Loucy (cell line): Measurements from ENCODE around the gene GALM.

Source experiments
- H2AFZ ChIP-seq: fragments of 200-600 bp; sonication (generic); 2 replicates; pipeline ENCODE4 v1.6.0; 2016; ENCODE audit warnings: antibody characterized with exemption, mild to moderate bottlenecking, low read length, moderate library complexity
- H3F3A ChIP-seq: fragments of 200-600 bp; 2 replicates; pipeline ENCODE4 v1.6.0; 2016; ENCODE audit warnings: antibody characterized with exemption, low read depth, mild to moderate bottlenecking
- H3K27me3 ChIP-seq: fragments of 200-600 bp; sonication (generic); 2 replicates; pipeline ENCODE4 v1.6.1; 2014; ENCODE audit warnings: low read length, mild to moderate bottlenecking; ENCODE audit not compliant: insufficient read depth, poor library complexity, severe bottlenecking
- H3K36me3 ChIP-seq: fragments of 200-600 bp; sonication (generic); 2 replicates; pipeline ENCODE4 v1.6.1; 2016; ENCODE audit warnings: low read length; ENCODE audit not compliant: insufficient read depth
- H3K4me1 ChIP-seq: fragments of 200-600 bp; sonication (generic); 2 replicates; pipeline ENCODE4 v1.5.1; 2014; ENCODE audit warnings: low read length, mild to moderate bottlenecking; ENCODE audit not compliant: insufficient read depth, poor library complexity, severe bottlenecking
- H3K4me2 ChIP-seq: fragments of 200-600 bp; sonication (generic); 2 replicates; pipeline ENCODE4 v1.6.0; 2014; ENCODE audit warnings: antibody characterized with exemption, low read length, low read depth, mild to moderate bottlenecking; ENCODE audit not compliant: poor library complexity, severe bottlenecking
- H3K4me3 ChIP-seq: fragments of 200-600 bp; sonication (generic); 2 replicates; pipeline ENCODE4 v1.5.1; 2014; ENCODE audit warnings: low read length, mild to moderate bottlenecking, mixed read lengths; ENCODE audit not compliant: poor library complexity, severe bottlenecking
- H3K79me2 ChIP-seq: fragments of 200-600 bp; sonication (generic); 2 replicates; pipeline ENCODE4 v1.6.1; 2014; ENCODE audit warnings: low read length; ENCODE audit not compliant: insufficient read depth
- H3K9ac ChIP-seq: fragments of 200-600 bp; sonication (generic); 2 replicates; pipeline ENCODE4 v1.6.0; 2014; ENCODE audit warnings: mild to moderate bottlenecking, low read depth, low read length, moderate library complexity; ENCODE audit not compliant: poor library complexity, severe bottlenecking
- H3K9me2 ChIP-seq: fragments of 200-600 bp; sonication (generic); replicated peaks from 2 replicates; pipeline ENCODE4 v1.6.1; 2016; ENCODE audit warnings: low read depth, low read length, mixed read lengths
- H3K9me3 ChIP-seq: fragments of 200-600 bp; sonication (generic); 2 replicates; pipeline ENCODE4 v1.6.1; 2014; ENCODE audit warnings: mild to moderate bottlenecking, antibody characterized with exemption, low read length, low read depth; ENCODE audit not compliant: insufficient read depth
- H4K20me1 ChIP-seq: fragments of 200-600 bp; sonication (generic); 2 replicates; pipeline ENCODE4 v1.6.0; 2014; ENCODE audit warnings: antibody characterized with exemption, low read length, mild to moderate bottlenecking; ENCODE audit not compliant: insufficient read depth, poor library complexity, severe bottlenecking
- EZH2phosphoT487 ChIP-seq: fragments of 200-600 bp; IDR thresholded peaks from 2 replicates; pipeline ENCODE4 v1.6.1; 2018; ENCODE audit warnings: antibody characterized with exemption, mild to moderate bottlenecking, moderate library complexity, borderline replicate concordance
- TF ChIP-seq, protein P1 (sequence below): fragments of 200-600 bp; sonication (generic); conservative IDR thresholded peaks from 2 replicates; pipeline ENCODE4 v1.5.1; 2014; ENCODE audit warnings: mild to moderate bottlenecking, antibody characterized with exemption, low read length

The GALM gene

DNA sequence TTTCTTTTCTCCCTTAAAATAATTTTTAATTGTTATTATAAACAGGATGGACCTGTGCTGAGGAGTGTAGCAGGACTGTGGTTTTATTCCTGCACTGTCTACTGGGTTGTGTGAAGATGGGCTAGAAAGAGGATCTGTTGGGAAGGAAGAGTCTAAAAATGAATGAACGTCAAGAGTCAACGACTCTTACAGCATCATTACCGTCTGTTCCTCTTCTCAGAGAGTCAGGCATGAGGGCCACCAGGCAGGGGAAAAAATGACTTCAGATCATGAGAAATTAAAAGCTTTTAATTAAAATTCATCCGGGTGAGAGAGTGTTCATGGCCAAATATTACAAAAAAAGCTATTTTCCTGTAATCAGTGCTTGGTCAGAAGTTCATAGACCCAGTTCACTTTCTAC is 52.7 kb downstream of the GALM start:
- Histone ChIP-seq H3K4me3 (no peak overlapping the region), H3K27me3 (no peaks in the 10 kb centered on the region), H3K36me3 (no peaks in the 10 kb centered on the region), H4K20me1 (no peaks in the 10 kb centered on the region), H3K4me2 (no peak overlapping the region), H3K79me2 (no peaks in the 10 kb centered on the region), H3K9ac (no peak overlapping the region), H2AFZ (no peak overlapping the region), H3F3A (no peaks in the 10 kb centered on the region), H3K4me1 (no peaks in the 10 kb centered on the region), H3K9me2 (no peaks in the 10 kb centered on the region), H3K9me3 (no peaks in the 10 kb centered on the region)
- TF ChIP-seq EZH2phosphoT487, result no peak
- TF ChIP-seq, protein P1, sequence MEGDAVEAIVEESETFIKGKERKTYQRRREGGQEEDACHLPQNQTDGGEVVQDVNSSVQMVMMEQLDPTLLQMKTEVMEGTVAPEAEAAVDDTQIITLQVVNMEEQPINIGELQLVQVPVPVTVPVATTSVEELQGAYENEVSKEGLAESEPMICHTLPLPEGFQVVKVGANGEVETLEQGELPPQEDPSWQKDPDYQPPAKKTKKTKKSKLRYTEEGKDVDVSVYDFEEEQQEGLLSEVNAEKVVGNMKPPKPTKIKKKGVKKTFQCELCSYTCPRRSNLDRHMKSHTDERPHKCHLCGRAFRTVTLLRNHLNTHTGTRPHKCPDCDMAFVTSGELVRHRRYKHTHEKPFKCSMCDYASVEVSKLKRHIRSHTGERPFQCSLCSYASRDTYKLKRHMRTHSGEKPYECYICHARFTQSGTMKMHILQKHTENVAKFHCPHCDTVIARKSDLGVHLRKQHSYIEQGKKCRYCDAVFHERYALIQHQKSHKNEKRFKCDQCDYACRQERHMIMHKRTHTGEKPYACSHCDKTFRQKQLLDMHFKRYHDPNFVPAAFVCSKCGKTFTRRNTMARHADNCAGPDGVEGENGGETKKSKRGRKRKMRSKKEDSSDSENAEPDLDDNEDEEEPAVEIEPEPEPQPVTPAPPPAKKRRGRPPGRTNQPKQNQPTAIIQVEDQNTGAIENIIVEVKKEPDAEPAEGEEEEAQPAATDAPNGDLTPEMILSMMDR, result no peak

DNA sequence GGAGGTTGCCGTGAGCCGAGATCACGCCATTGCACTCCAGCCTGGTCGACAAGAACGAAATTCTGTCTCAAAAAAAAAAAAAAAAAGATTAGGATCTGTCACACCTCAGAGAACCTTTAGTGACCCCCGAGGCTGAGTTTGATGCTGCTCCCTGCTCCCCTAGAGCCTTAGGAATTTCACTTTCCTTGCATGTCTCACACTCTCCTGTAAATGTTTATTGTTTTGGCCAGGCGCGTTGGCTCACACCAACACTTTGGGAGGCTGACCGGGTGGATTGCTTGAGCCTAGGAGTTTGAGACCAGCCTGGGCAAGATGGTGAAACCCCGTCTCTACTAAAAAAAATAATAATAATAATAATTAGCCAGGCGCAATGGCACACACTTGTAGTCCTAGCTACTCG is 53.8 kb downstream of the GALM start:
- H3K79me2 ChIP-seq, result no peaks in the 10 kb centered on the region
- no peak overlapping the region for H3K4me3 ChIP-seq
- H3K27me3 ChIP-seq, result no peaks in the 10 kb centered on the region
- H2AFZ ChIP-seq, result no peak overlapping the region
- no peaks in the 10 kb centered on the region for H3F3A ChIP-seq
- no peak overlapping the region for H3K9ac ChIP-seq
- H3K36me3 ChIP-seq, result no peaks in the 10 kb centered on the region
- TF ChIP-seq, protein P1, result no peak
- TF ChIP-seq EZH2phosphoT487, result no peak
- H3K9me2 ChIP-seq, result no peaks in the 10 kb centered on the region
- no peaks in the 10 kb centered on the region for H3K4me1 ChIP-seq
- H4K20me1 ChIP-seq, result no peaks in the 10 kb centered on the region
- H3K4me2 ChIP-seq, result no peak overlapping the region
- no peaks in the 10 kb centered on the region for H3K9me3 ChIP-seq

DNA sequence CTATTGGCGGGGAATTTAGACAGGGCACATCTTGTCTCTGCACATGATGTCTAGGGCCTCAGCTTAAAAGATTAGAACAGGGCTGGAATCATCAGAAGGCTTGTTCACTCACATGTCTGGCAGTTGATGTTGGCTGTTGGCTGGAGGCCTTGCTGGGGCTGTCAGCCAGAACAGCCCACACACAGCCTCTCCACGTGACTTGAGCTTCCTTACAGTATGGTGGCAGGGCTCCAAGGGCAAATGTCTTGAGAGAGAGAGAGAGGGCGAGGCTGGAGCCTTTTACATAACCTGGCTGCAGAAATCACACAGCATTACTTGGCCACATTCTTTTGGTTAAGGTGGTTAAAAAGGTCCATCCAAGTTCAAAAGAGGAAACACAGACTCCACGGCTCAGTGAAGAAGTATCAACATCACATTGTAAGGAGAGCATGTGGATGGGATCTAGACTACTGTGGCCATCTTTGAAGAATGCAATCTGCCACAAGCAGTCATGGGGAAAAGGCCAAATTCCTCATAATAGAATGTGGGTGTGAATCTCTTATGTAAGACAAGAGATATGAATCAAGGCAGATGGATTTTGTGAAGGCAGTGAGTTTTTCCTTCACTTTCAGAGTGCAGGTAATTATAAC is 54.8 kb downstream of the GALM start:
- Histone ChIP-seq H3K79me2 (no peaks in the 10 kb centered on the region), H4K20me1 (no peaks in the 10 kb centered on the region), H3K9me3 (no peaks in the 10 kb centered on the region), H3K27me3 (no peaks in the 10 kb centered on the region), H3K4me3 (no peak overlapping the region), H3K4me2 (no peak overlapping the region), H3K9ac (no peak overlapping the region), H3K9me2 (no peaks in the 10 kb centered on the region), H3K4me1 (no peaks in the 10 kb centered on the region), H2AFZ (no peak overlapping the region), H3K36me3 (no peaks in the 10 kb centered on the region), H3F3A (no peaks in the 10 kb centered on the region)
- TF ChIP-seq, protein P1, result no peak
- TF ChIP-seq EZH2phosphoT487, result no peak
